ENCODE measurements around the gene IL16.

The IL16 gene

DNA sequence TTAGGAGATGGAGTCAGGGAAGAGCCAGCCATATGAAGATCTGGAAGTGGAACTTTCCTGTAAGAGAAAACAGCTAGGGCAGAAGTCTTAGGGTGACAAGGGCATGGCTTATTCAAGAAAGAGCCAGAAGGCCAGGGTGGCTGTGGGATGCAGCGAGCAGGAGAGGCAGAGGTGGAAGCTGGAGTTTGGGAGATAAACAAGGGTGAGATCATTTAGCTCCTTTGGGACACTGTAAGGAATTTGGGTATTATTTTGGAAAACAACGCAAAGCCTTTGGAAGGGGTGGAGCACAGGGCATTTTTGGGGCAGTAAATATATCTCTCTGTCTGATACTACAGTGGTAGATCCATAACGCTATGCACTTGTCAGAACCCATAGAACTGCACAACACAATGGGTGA is 5.0 kb upstream of the IL16 start:
- TF ChIP-seq REST (IDR thresholded peaks at IDR 0.05; ENCODE audit: insufficient read depth in 1 of 2, low read depth in 2 of 2, low read length in 2 of 2) (no peak), FOXP2 (optimal IDR thresholded peaks at IDR 0.05; ENCODE audit: borderline replicate concordance, extremely low read depth, extremely low read length, insufficient read depth) (no peak), POLR2AphosphoS5 (IDR thresholded peaks at IDR 0.05; ENCODE audit: low read depth, low read length) (no peak), TAF1 (IDR thresholded peaks at IDR 0.05; ENCODE audit: borderline replicate concordance, insufficient read depth, low read length) (no peak), SIN3A (IDR thresholded peaks at IDR 0.05; ENCODE audit: borderline replicate concordance, insufficient read depth, low read length) (no peak)

DNA sequence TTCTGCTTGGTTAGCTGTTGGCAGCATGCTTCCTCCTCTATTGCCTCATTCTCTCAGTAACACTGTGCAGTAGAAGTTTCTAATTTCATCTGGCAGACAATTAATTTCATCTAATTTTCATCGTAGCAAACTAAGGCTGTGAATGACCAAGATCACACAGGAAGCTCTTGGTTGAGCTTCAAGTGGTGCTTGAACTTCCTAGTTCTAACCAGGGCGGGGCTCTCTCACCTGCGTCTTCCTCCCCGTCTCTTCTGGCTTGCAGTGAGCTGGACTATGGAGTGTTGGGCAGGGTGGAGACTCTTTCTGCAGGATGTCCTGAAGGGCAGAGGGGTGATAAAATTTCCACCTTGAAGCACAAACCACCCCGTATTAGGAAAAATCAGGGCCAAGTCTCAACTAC is 2.0 kb upstream of the IL16 start:
- no peak for TF ChIP-seq POLR2AphosphoS5 (IDR thresholded peaks at IDR 0.05; ENCODE audit: low read depth, low read length)
- TF ChIP-seq FOXP2 (optimal IDR thresholded peaks at IDR 0.05; ENCODE audit: borderline replicate concordance, extremely low read depth, extremely low read length, insufficient read depth) = no peak
- no peak for TF ChIP-seq REST (IDR thresholded peaks at IDR 0.05; ENCODE audit: insufficient read depth in 1 of 2, low read depth in 2 of 2, low read length in 2 of 2)
- TF ChIP-seq TAF1 (IDR thresholded peaks at IDR 0.05; ENCODE audit: borderline replicate concordance, insufficient read depth, low read length) = no peak
- no peak for TF ChIP-seq SIN3A (IDR thresholded peaks at IDR 0.05; ENCODE audit: borderline replicate concordance, insufficient read depth, low read length)

DNA sequence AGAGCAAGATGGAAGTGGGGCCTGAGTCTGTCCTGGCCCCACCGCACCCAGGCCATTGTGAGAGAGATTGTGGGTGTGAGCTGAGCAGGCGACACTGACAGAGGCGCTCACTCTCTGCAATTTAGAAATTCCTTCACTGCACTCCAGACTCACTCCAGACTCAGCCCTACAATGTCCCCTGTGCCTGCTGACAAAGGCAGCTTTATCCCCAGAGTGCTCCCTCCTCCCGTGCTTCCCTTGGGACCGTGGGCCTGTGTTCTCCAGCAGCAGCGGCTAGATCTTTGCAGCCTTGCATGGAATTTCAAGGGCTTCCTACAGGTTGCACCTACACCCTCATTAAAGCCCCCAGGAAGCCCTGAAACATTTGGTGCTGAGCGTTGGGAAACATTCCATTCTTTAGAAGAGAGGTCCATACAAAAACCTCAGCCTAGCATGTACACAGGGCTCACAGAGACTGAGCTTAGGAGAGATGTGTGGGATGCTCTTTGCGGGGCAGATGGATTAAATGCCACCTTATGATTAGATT is 1.3 kb upstream of the IL16 start:
- TF ChIP-seq POLR2AphosphoS5 (IDR thresholded peaks at IDR 0.05; ENCODE audit: low read depth, low read length) (no peak), REST (IDR thresholded peaks at IDR 0.05; ENCODE audit: insufficient read depth in 1 of 2, low read depth in 2 of 2, low read length in 2 of 2) (no peak), FOXP2 (optimal IDR thresholded peaks at IDR 0.05; ENCODE audit: borderline replicate concordance, extremely low read depth, extremely low read length, insufficient read depth) (no peak), TAF1 (IDR thresholded peaks at IDR 0.05; ENCODE audit: borderline replicate concordance, insufficient read depth, low read length) (no peak), SIN3A (IDR thresholded peaks at IDR 0.05; ENCODE audit: borderline replicate concordance, insufficient read depth, low read length) (no peak)

DNA sequence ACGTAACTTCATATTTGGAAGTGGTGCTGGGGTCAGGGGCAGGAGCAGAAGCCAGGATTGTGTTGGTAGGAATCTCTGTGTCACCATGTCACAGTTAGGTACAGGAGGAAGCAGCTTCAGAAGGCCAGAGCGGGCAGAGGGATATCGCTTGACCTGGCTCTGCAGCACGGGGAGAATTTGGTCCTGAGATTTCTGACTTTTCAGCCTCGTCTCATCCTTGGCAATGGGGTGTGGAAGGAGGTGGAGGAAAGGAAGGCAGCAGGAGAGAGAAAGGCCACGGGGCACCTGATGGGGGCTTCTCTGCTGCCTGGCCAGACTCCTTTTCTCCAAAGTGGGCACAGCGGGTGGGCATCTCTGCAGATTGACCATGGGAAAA is 564 bp downstream of the IL16 start:
- TF ChIP-seq REST (IDR thresholded peaks at IDR 0.05; ENCODE audit: insufficient read depth in 1 of 2, low read depth in 2 of 2, low read length in 2 of 2) (no peak), SIN3A (IDR thresholded peaks at IDR 0.05; ENCODE audit: borderline replicate concordance, insufficient read depth, low read length) (no peak), FOXP2 (optimal IDR thresholded peaks at IDR 0.05; ENCODE audit: borderline replicate concordance, extremely low read depth, extremely low read length, insufficient read depth) (no peak), TAF1 (IDR thresholded peaks at IDR 0.05; ENCODE audit: borderline replicate concordance, insufficient read depth, low read length) (no peak), POLR2AphosphoS5 (IDR thresholded peaks at IDR 0.05; ENCODE audit: low read depth, low read length) (no peak)
